Lower leg skin (tissue), 4 donors: ENCODE results near the gene ABCE1. TPM values are rescaled to one million over a fixed set of nuclear protein-coding genes. Genes with fewer than 3 reads are reported as not detected.

Experiments
- DNase-seq, 2 donors: peaks; one replicate each; pipeline ENCODE4 v3.0.0-alpha.2; 2019; ENCODE audit warnings: low spot score in 2 of 2
- H3K4me3 ChIP-seq: fragments of 200-600 bp; sonication (generic); 2 replicates; pipeline ENCODE4 v1.5.1; 2017; ENCODE audit warnings: mild to moderate bottlenecking, low read depth; ENCODE audit not compliant: poor library complexity, severe bottlenecking
- POLR2A ChIP-seq, 2 donors: fragments of 450-650 bp; IDR thresholded peaks; one replicate each; pipeline ENCODE4 v1.6.1; 2016 to 2017; ENCODE audit warnings: antibody characterized with exemption in 2 of 2, mild to moderate bottlenecking in 1 of 2, moderate library complexity in 1 of 2
- WGBS, 2 donors: methylation state at CpG; one replicate each; pipeline ENCODE4 v1.1.5; 2018; 5-methylcytosine and 5-hydroxymethylcytosine counted together
- intact Hi-C: fragments of 100-400 bp; cut with DNase I; formaldehyde crosslinking; loops from one replicate; pipeline ENCODE4 v1.15.0; 2023; ENCODE audit warnings: low total_unique reads
- total RNA-seq, 4 donors: library from RNA; depleted of rRNA; stranded (reverse); fragments of >200 nt; gene quantifications; one replicate each; pipeline ENCODE4 v1.1.0, GENCODE V29; 2016
- TF ChIP-seq, protein P1 (sequence below), 3 donors: fragments of 450-650 bp; IDR thresholded peaks; one replicate each; pipeline ENCODE4 v1.5.1; 2016; ENCODE audit warnings: antibody characterized with exemption in 3 of 3, mild to moderate bottlenecking in 3 of 3, moderate library complexity in 2 of 3

ABCE1 gene
- total RNA-seq, 4 donors from 2014 or later, result 55.7 to 71.1 (median 57.8) TPM

DNA sequence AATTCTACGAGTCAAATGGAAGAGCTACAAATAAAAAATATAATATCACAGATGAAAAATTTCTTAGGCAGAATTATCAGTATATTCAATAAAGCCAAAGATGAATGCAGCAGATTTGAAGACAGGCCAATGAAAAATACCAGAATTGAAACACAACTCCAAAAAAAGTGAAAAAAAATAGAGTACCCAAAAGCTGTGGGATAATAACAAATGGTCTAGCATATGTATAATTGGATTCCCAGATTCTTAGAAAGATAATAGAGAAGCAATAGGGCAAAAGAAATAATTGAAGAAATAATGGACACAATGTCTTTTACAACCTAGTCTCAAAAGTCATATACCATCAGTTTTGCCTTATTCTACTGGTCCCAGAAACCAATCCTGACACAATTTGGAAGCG, 4.5 kb upstream of the ABCE1 start:
- WGBS, 2 donors, result 75 to 100% methylated on average over 2 of the region's 2 CpGs
- H3K4me3 ChIP-seq, result no peak overlapping the region
- DNase-seq, result no peak
- TF ChIP-seq, protein P1, sequence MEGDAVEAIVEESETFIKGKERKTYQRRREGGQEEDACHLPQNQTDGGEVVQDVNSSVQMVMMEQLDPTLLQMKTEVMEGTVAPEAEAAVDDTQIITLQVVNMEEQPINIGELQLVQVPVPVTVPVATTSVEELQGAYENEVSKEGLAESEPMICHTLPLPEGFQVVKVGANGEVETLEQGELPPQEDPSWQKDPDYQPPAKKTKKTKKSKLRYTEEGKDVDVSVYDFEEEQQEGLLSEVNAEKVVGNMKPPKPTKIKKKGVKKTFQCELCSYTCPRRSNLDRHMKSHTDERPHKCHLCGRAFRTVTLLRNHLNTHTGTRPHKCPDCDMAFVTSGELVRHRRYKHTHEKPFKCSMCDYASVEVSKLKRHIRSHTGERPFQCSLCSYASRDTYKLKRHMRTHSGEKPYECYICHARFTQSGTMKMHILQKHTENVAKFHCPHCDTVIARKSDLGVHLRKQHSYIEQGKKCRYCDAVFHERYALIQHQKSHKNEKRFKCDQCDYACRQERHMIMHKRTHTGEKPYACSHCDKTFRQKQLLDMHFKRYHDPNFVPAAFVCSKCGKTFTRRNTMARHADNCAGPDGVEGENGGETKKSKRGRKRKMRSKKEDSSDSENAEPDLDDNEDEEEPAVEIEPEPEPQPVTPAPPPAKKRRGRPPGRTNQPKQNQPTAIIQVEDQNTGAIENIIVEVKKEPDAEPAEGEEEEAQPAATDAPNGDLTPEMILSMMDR (IDR thresholded peaks at IDR 0.05), result no peak
- no peak for TF ChIP-seq POLR2A (IDR thresholded peaks at IDR 0.05)
- intact Hi-C loops, result no loop called here

DNA sequence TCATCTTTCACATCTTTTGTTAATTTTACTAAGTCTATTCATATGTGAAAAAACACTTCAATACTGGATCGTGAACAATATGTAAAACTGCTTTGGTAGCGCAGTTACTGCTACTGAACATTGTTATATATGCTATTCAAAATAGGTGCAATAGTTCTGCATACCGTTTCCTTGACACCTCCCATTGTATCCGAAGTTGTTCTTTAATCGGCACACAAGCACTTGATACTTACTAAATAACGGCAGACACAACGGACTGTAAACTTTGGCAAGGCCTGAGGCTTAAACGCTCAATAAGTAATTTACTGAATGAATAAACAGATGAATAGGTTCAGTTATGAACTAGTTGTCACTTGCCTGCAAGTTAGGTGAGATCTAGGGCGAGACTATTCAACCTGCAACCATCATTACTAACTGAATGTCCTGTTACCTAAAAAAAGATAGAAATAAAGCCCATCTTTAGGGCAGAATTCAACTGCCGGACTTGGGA, 735 bp upstream of the ABCE1 start:
- intact Hi-C loops, result no loop called here
- peak overlapping the region; percentile 76 for H3K4me3 ChIP-seq
- TF ChIP-seq, protein P1 (IDR thresholded peaks at IDR 0.05), result no peak
- no peak for TF ChIP-seq POLR2A (IDR thresholded peaks at IDR 0.05)
- 6 to 8% methylated on average over 10 of the region's 10 CpGs for WGBS, 2 donors
- DNase-seq, result no peak

DNA sequence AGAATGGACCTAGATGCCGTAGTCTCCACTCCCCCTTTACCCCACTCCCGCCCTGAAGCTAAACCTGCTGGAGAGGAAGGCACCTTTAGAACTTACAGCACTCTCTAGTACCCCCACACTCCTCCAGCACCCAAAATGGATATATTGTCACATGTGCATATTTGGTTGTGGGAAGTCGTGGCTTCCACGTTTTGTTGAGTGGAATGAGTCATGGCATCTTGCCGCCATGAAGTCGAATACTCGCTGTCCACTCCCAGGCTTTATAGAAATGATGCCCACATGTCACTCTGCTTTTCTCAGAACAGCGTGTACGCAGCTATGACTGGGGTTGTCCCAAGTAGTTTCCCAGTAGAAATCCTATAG, 545 bp downstream of the ABCE1 start:
- TF ChIP-seq POLR2A (IDR thresholded peaks at IDR 0.05), result no peak
- TF ChIP-seq, protein P1 (IDR thresholded peaks at IDR 0.05), result no peak
- peak in 1 of 2 donors; percentile 30 for DNase-seq
- 1 to 2% methylated on average over 8 to 9 of the region's 9 CpGs for WGBS, 2 donors
- intact Hi-C loops, result no loop called here
- peak overlapping the region; percentile 76 for H3K4me3 ChIP-seq

DNA sequence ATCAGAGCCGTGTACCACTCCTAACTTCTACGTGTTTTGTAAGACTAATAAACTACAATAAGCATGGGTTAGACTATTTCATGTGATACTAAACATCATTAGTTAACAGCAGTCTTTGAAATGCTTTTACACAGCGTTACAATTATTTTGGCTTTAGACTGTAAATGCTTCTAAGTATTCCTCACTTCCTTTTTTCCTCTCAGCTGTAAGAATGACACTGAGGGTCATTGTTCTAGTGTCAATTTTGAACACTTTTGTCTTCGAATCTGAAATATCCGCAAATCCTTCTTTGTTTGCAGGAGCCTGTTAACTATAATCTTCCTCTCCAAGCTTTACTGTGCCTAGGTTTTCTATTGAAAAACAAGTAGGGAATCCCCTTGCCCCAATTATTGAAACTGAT, 1.5 kb downstream of the ABCE1 start:
- no peak overlapping the region for H3K4me3 ChIP-seq
- TF ChIP-seq POLR2A (IDR thresholded peaks at IDR 0.05), result no peak
- TF ChIP-seq, protein P1 (IDR thresholded peaks at IDR 0.05), result no peak
- intact Hi-C loops, result no loop called here
- no peak for DNase-seq
- 19 to 24% methylated on average over 5 of the region's 5 CpGs for WGBS, 2 donors

DNA sequence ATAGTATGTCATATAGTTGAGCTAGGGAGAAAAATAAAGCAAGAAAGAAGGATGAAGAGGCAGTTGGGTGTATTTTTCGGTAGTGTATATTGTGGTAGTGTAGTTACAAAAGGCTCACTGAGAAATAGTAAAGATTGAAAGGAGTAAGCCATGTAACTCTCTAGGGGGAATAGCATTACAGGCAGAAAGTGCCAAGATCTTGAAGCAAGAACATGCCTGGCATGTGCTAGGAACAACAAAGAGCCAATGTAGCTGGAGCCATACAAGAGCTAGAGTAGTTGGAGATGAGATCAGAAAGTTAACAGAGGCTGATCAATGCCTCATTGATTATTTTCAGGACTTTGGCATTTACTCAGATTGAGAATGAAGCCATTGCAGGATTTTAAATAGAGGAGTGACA, 3.0 kb downstream of the ABCE1 start:
- TF ChIP-seq, protein P1 (IDR thresholded peaks at IDR 0.05), result no peak
- TF ChIP-seq POLR2A (IDR thresholded peaks at IDR 0.05), result no peak
- DNase-seq, result no peak
- intact Hi-C loops, result no loop called here
- no peak overlapping the region for H3K4me3 ChIP-seq
- WGBS, 2 donors, result 93 to 97% methylated on average over 1 of the region's 1 CpG

DNA sequence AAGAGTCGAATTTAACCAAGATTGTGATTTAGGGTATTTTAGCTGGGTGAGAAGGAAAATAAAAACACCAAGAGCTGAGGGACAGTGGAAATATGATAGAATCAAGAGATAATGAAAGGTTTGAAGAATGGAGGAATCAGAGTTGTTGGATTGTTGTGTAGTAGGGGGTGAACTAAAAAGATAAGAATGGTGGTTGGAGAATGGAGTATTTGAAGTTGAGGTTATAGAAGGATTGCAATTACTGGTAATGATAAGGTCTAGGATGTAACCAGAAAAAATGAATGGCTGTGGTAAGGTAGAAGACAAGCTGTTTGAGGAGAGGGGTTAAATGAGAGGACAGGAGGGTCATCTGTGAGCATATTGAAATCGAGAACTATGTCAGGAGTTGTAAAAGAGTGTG, 4.5 kb downstream of the ABCE1 start:
- DNase-seq, result no peak
- intact Hi-C loops, result no loop called here
- no peak overlapping the region for H3K4me3 ChIP-seq
- WGBS, 2 donors, result 83 to 93% methylated on average over 2 of the region's 2 CpGs
- TF ChIP-seq, protein P1 (IDR thresholded peaks at IDR 0.05), result no peak
- no peak for TF ChIP-seq POLR2A (IDR thresholded peaks at IDR 0.05)
